ENCODE data around the gene MUC5AC.

MUC5AC gene

GRCh38 chr11:1123970-1124369 lies 33.8 kb upstream of the MUC5AC start:
- no peak for TF ChIP-seq CTCF (IDR thresholded peaks at IDR 0.05; ENCODE audit: low read depth, low read length, missing control alignments)
- DNase-seq (ENCODE audit: low read depth), result no peak
- no peak overlapping the region for H3K4me3 ChIP-seq (ENCODE audit: low read depth, low read length)

- TF ChIP-seq CTCF (IDR thresholded peaks at IDR 0.05; ENCODE audit: low read depth, low read length, missing control alignments), result no peak
- no peak for DNase-seq (ENCODE audit: low read depth)
- H3K4me3 ChIP-seq (ENCODE audit: low read depth, low read length), result no peak overlapping the region
Observed at GRCh38 chr11:1125803-1126202, 31.9 kb upstream of the MUC5AC start.

- H3K4me3 ChIP-seq (ENCODE audit: low read depth, low read length), result no peak overlapping the region
- DNase-seq (ENCODE audit: low read depth), result no peak
- TF ChIP-seq CTCF (IDR thresholded peaks at IDR 0.05; ENCODE audit: low read depth, low read length, missing control alignments), result no peak
Observed at GRCh38 chr11:1126491-1126926, 31.2 kb upstream of the MUC5AC start.

- no peak for DNase-seq (ENCODE audit: low read depth)
- TF ChIP-seq CTCF (IDR thresholded peaks at IDR 0.05; ENCODE audit: low read depth, low read length, missing control alignments), result no peak
- no peak overlapping the region for H3K4me3 ChIP-seq (ENCODE audit: low read depth, low read length)
Observed at GRCh38 chr11:1126935-1127663, 30.7 kb upstream of the MUC5AC start.

GRCh38 chr11:1127664-1128162 lies 30.0 kb upstream of the MUC5AC start:
- no peak for TF ChIP-seq CTCF (IDR thresholded peaks at IDR 0.05; ENCODE audit: low read depth, low read length, missing control alignments)
- H3K4me3 ChIP-seq (ENCODE audit: low read depth, low read length), result no peak overlapping the region
- DNase-seq (ENCODE audit: low read depth), result no peak

- TF ChIP-seq CTCF (IDR thresholded peaks at IDR 0.05; ENCODE audit: low read depth, low read length, missing control alignments), result no peak
- no peak overlapping the region for H3K4me3 ChIP-seq (ENCODE audit: low read depth, low read length)
- DNase-seq (ENCODE audit: low read depth), result no peak
Observed at GRCh38 chr11:1128311-1129142, 29.2 kb upstream of the MUC5AC start.
